GM19193 (cell line): ENCODE results near the gene STT3B.

ENCODE experiments used
- POLR2A ChIP-seq: IDR thresholded peaks from 4 replicates; pipeline ENCODE4 v1.6.1; 2011; ENCODE audit not compliant: insufficient read depth, insufficient read length; ENCODE audit errors: extremely low read depth

Gene STT3B

GRCh38 chr3:31533169-31534064, 692 bp downstream of the STT3B start:
- TF ChIP-seq POLR2A = no peak

GRCh38 chr3:31534065-31534425, 1.3 kb downstream of the STT3B start:
- TF ChIP-seq POLR2A = no peak

GRCh38 chr3:31536497-31536896, 3.8 kb downstream of the STT3B start:
- TF ChIP-seq POLR2A = no peak

- no peak for TF ChIP-seq POLR2A
Measured at GRCh38 chr3:31538801-31539200, 6.1 kb downstream of the STT3B start.

GRCh38 chr3:31539275-31539674, 6.5 kb downstream of the STT3B start:
- no peak for TF ChIP-seq POLR2A

DNA sequence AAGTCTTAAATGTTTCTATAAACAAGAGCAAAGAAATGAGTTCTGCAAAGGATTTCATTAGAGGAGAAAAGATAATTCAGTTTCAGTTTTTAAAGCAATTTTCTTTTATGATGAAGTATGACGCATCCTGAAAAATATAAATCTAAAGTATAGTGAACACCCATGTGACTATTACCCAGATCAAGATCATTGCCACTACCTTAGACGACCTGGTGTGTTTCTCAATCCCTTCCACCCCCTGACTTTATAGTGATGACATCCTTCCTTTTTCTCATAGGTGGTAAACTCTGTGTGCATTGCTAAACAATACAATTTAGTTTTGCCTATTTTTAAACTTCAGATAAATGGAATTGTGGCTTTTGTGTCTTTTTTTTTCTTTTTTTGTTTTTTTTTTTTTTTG, 8.4 kb downstream of the STT3B start:
- TF ChIP-seq POLR2A = no peak

- TF ChIP-seq POLR2A = no peak
Measured at GRCh38 chr3:31542246-31542645, 9.5 kb downstream of the STT3B start.

DNA sequence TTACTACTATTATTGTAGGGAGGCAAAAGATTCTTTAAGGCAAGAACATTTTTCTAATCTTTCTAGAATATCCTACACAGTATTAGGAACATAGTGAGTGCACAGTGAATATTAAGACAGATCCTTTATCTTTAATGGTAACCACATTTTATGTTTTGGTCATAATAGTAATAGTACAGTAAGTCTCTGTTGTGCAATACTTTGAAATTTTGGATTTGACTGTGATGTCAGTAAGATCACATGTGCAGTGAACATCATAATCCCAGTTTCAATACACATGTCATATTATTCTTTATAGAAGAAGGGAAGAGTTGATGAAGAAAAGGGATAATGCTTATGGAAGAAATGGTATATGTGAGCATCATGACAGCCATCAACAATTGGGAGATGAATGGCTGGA, 10.7 kb downstream of the STT3B start:
- TF ChIP-seq POLR2A = no peak

DNA sequence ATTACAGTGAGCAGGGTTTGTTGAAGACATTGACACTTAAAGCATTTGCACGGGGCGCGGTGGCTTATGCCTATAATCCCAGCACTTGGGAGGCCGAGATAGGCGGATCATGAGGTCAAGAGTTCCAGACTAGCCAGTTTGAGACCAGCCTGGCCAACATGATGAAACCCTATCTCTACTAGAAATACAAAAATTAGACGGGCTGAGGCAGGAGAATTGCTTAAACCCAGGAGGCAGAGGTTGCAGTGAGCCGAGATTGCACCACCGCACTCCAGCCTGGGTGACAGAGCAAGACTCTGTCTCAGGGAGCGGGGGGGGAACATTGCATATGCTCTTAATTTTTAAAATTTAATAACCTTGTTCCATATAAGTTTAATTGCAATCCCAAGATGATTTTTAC, 11.9 kb downstream of the STT3B start:
- no peak for TF ChIP-seq POLR2A

- no peak for TF ChIP-seq POLR2A
Measured at GRCh38 chr3:31546162-31546561, 13.4 kb downstream of the STT3B start.

- TF ChIP-seq POLR2A = no peak
Measured at GRCh38 chr3:31546725-31547124, 14.0 kb downstream of the STT3B start.

GRCh38 chr3:31550452-31551251, 17.9 kb downstream of the STT3B start:
- no peak for TF ChIP-seq POLR2A

- no peak for TF ChIP-seq POLR2A
Measured at GRCh38 chr3:31551646-31552045, 18.9 kb downstream of the STT3B start.

GRCh38 chr3:31552103-31552502, 19.4 kb downstream of the STT3B start:
- no peak for TF ChIP-seq POLR2A

DNA sequence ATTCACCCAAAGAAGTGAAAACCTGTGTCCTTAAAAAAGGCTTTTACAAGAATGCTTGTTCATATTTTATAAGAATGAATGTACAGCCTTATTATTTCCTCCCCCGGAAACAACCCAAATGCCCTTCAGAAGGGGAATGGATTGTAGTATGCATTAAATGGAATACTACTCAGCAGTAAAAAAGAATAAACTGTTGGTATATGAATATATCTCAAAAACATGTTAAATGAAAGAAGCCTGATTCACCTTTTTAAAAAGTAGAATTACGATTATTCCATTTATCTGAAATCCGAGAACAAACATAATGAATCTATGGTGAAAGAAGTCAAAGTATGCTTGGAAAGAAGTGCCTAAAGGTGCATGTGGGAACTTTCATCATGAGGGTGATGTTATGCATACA, 20.5 kb downstream of the STT3B start:
- TF ChIP-seq POLR2A = no peak

GRCh38 chr3:31555204-31555603, 22.5 kb downstream of the STT3B start:
- no peak for TF ChIP-seq POLR2A

DNA sequence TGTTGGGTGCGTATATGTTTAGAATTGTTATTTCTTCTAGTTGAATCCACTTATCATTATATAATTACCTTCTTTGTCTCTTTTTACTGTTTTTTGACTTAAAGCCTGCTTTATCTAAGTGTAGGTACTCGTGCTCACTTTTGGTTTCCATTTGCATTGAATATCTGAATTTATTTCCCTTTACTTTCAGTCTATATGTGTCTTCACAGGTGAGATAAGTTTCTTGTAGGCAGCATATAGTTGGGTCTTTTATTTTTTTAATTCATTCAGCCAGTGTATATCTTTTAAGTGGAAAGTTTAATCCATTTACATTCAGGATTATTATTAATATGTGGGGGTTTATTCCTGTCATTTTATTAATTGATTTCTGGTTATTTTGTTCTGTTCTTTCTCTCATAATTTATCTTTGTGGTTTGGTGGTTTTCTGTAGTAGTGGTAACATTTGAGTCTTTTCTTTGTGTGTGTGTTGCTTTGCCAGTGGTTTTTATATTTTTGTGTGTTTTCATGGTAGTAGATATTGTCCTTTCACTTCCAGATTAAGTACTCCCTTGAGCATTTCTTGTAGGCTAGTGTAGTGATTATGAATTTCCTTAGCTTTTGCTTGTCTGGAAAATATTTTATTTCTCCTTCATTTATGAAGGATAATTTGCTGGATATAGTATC, 27.3 kb downstream of the STT3B start:
- no peak for TF ChIP-seq POLR2A
